SKM-1 treated with dmso at 0.1 percent for 144 hours (cell line): ENCODE results near the gene CGN.
A peak's percentile ranks its signal among the peaks of the same experiment; 100 is the strongest.
"Not testable (repeated sequence)": the region's sequence is repeated elsewhere in the genome, so short reads cannot be mapped to it uniquely, and the experiment has no call there.

Experiments
- DNase-seq: peaks from one replicate; lab custom pipeline; 2025; ENCODE audit not compliant: unreplicated experiment; lab: John Stamatoyannopoulos, UW

The CGN gene

DNA sequence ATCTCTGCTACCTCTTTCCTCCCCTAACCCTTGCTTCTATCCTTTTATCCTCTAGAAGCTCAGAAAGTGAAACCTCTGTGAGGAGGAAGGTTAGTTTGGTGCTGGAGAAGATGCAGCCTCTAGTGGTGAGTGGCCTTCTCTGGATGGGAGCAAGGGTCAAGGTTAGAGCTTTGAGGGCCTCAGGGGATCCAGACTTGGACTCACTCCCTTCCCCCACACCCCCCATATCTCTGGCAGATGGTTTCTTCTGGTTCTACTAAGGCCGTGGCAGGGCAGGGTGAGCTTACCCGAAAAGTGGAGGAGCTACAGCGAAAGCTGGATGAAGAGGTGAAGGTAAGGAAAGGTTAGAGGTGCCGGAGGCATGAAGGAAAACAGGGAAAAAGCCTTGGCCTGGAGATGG lies 9.2 kb downstream of the CGN start:
- DNase-seq: no peak

DNA sequence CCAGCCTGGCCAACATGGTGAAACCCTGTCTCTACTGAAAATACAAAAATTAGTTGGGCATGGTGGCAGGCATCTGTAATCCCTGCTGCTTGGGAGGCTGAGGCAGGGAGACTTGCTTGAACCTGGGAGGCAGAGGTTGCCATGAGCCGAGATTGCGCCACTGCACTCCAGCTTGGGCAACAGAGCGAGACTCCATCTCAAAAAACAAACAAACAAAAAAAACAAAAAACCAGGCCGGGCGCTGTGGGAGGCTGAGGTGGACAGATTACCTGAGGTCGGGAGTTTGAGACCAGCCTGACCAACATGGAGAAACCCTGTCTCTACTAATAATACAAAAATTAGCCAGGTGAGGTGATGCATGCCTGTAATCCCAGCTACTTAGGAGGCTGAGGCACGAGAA lies 11.2 kb downstream of the CGN start:
- DNase-seq: not testable (repeated sequence)

DNA sequence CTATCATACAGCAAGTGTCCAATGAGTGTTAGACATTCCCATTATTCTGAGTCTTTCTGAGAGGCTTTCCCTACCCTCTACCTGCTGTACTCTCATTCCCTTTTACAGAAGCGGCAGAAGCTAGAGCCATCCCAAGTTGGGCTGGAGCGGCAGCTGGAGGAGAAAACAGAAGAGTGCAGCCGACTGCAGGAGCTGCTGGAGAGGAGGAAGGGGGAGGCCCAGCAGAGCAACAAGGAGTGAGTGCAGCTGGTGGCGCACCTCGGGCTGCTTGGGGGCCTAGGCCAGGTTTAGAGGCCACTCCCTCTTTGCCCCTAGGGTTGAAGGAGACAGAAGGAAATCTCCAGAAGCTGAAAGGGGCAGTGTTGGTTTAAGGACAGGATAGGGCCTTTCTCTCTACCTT lies 12.1 kb downstream of the CGN start:
- no peak for DNase-seq

DNA sequence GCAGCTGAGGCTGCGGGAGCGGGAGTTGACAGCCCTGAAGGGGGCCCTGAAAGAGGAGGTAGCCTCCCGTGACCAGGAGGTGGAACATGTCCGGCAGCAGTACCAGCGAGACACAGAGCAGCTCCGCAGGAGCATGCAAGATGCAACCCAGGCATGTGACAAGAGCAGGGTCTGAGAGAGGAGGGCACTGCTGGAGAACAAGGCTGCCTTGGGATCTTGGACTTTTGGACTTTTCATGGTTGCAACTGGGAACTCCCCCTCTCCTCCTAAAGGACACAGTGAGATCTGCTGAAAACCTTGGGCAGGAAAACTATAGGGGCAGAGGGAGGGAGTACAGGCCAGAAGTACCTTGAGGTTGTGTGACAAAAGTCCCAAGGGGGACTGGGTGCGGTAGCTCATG lies 13.5 kb downstream of the CGN start:
- DNase-seq: no peak

DNA sequence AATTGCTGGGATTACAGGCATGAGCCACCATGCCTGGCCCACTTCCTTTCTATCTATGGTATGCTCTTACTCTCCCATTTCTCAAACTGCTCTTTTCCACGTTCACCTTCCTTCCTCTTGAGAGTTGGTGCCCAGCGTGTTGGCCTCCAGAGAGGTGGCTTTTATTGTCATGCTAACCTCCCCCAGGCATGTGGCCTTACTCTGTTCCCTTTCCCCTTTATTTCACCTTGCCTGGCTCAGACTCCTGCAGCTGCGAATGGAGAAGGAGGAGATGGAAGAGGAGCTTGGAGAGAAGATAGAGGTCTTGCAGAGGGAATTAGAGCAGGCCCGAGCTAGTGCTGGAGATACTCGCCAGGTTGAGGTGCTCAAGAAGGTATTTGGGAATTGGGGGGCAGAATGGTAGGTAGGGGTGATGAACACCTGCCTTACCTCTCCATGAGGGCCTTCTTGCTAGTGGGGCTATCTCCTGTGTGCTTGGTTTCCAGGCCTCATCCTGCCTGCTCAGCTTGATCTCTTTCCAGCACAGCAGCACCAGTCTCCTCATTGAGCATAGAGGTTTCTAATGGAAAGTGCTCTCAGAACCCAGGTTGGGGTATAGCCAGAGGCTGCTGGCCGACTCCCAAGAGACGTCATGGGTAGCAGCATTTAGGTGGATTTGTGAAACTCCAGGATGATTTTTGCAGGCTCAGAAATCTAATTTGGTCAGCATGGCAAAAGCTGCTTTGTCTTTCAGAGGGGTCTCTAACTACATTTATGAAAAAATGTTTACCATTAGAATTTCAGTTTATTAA lies 15.7 kb downstream of the CGN start:
- DNase-seq: no peak

DNA sequence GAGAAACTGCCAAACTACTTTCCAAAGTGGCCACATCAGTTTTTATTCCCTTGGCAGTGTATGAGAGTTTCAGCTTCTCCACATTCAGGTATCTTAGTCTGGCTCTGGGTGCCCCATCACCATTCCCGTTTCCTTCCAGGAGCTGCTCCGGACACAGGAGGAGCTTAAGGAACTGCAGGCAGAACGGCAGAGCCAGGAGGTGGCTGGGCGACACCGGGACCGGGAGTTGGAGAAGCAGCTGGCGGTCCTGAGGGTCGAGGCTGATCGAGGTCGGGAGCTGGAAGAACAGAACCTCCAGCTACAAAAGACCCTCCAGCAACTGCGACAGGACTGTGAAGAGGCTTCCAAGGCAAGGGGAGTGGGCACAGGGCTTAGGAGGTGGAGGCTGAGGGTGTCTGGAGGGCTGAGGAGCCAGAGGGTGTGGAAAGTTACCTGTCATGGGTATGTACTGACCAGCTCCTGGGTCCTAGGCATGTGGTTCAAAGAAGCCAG lies 18.1 kb downstream of the CGN start:
- DNase-seq: no peak

DNA sequence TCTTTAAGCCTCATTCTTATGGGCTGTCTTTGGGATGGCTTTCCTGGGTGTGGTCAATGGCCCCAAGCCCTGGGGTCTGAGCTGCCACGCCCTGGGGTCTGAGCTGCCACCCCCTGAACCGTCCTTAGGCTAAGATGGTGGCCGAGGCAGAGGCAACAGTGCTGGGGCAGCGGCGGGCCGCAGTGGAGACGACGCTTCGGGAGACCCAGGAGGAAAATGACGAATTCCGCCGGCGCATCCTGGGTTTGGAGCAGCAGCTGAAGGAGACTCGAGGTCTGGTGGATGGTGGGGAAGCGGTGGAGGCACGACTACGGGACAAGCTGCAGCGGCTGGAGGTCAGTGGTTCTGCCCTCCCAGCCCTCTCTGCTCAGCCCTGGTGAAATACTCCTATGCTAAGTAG lies 18.6 kb downstream of the CGN start:
- DNase-seq: no peak

DNA sequence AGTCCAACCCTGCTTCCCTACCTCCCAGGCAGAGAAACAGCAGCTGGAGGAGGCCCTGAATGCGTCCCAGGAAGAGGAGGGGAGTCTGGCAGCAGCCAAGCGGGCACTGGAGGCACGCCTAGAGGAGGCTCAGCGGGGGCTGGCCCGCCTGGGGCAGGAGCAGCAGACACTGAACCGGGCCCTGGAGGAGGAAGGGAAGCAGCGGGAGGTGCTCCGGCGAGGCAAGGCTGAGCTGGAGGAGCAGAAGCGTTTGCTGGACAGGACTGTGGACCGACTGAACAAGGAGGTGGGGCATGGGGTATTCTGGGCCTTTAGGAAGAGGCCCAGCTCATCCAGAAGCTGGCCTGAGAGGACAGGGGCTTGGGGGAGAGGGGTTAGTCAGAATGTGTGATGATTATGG lies 19.3 kb downstream of the CGN start:
- DNase-seq: no peak

DNA sequence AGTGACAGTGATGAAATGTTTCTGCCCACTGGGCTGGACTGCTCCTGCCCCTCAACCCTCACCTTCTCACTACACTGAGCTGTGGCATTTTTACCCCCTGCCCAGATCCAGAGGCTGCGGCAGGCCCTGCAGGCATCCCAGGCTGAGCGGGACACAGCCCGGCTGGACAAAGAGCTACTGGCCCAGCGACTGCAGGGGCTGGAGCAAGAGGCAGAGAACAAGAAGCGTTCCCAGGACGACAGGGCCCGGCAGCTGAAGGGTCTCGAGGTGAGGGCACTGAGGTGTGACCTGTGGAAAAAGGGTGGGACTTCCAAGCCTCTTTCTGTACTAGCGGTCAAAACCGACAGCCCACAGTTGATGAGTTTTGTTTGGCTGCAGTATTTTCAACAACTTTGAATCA lies 22.7 kb downstream of the CGN start:
- no peak for DNase-seq

DNA sequence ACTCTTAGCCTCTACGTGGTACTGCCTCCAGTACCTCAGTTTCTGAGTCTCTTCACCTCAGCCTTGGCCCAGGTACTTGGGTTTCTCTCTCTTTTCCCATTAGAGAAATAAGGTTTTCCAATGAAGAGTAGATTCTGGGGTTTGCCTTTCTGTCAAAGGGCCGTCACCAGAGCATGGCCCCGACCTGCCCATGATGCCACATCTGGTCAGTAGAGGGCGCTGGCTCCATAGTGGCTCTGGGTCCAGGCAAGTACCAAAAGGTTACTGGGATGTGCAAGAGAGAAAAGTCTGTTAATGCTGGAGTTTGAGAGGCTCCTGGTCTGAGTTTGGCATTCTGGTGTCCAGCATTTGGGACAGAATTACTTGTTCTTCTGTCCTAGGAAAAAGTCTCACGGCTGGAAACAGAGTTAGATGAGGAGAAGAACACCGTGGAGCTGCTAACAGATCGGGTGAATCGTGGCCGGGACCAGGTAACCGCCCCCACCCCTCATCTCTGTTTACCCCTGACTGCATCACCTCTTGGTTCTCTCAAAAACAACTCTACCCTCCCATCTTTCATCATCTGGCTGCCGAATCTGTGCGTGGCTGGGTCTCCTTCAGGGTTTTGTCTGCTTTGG lies 23.6 kb downstream of the CGN start:
- DNase-seq: peak; percentile 67

DNA sequence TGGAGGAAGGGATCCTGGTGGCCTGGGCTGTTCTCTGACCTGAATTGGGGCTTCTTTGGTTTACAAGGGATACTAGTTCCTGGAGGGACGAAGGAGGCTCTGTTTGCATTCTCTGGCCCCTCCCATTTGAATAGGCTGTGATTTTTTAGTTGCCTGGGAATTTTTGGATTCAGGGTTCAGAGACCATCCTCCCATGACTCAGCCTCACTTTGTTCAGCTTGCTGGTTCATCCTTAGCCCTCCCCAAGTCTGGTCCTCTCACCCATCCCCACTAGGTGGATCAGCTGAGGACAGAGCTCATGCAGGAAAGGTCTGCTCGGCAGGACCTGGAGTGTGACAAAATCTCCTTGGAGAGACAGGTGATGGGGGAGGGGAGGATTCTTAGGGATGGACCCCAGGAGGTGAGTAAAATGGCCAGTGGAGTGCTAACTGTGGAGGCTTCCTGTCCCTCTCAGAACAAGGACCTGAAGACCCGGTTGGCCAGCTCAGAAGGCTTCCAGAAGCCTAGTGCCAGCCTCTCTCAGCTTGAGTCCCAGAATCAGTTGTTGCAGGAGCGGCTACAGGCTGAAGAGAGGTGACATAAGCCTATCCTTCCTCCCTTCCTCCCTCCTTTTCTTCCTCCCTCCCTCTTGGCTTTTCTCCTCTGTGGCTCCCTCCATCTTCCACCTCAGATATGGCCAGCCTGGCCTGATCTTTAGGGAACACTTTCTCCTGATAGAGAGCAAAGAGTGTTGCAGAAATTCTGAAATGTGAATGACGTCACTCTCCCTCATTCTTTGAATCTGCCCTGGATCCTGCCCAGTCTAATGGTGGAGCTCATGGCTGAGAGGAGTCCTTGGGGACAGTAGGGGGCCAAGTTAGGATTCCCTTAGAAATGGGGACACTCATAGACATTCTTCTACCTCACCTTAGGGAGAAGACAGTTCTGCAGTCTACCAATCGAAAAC lies 24.4 kb downstream of the CGN start:
- DNase-seq: no peak

DNA sequence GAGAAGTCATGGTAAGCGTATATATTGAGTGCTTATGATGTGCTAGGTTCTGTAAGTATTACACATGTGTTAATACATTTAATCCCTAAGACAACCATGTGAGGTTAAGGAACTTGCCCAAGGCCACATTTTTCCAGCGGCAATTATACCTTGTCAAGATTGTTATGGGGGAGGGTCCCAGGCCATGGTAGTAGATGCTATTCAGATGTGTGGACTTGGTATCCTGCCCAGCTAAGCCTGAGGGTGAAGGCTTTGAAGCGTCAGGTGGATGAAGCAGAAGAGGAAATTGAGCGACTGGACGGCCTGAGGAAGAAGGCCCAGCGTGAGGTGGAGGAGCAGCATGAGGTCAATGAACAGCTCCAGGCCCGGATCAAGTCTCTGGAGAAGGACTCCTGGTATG lies 25.3 kb downstream of the CGN start:
- no peak for DNase-seq

DNA sequence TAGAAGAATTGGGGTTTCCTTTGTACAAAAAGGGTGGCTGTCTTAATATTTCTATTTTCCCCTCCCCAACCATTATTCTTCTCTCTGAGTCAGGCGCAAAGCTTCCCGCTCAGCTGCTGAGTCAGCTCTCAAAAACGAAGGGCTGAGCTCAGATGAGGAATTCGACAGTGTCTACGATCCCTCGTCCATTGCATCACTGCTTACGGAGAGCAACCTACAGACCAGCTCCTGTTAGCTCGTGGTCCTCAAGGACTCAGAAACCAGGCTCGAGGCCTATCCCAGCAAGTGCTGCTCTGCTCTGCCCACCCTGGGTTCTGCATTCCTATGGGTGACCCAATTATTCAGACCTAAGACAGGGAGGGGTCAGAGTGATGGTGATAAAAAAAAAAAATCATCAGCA lies 25.9 kb downstream of the CGN start:
- DNase-seq: no peak

DNA sequence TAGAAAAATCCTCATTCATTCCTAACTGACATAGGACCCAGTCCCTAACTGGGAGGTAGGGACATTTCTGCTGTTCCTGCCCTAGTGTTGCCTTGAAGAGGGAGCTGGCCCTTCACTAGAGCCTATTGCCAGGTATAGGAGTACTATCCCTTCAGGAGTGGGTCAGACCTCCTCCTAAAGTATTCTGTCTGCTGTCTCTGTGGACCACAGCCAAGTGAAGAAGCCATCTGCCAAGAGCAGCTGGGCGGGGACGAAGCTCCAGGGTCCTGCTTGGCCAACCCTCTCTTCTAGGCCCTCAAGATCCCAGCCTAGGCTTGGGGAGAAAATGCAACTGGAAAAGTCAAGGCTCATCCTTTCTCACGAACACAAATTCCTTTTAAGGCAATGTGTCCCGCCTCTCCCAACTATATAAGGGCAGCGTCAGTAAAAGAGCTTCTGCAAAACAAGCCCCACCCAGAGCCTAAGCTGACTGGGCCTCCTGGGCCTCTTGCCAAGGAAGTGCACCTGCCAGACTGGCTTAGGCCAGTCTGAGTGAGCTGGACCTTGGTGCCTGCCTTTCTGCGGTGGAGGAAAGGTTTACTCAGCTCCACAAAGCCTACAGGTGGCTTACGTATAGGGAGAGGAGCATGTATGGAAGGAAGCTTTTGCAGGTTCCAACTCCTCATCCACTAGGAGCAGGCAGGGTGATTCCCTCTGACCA lies 28.3 kb downstream of the CGN start:
- peak; percentile 76 for DNase-seq

DNA sequence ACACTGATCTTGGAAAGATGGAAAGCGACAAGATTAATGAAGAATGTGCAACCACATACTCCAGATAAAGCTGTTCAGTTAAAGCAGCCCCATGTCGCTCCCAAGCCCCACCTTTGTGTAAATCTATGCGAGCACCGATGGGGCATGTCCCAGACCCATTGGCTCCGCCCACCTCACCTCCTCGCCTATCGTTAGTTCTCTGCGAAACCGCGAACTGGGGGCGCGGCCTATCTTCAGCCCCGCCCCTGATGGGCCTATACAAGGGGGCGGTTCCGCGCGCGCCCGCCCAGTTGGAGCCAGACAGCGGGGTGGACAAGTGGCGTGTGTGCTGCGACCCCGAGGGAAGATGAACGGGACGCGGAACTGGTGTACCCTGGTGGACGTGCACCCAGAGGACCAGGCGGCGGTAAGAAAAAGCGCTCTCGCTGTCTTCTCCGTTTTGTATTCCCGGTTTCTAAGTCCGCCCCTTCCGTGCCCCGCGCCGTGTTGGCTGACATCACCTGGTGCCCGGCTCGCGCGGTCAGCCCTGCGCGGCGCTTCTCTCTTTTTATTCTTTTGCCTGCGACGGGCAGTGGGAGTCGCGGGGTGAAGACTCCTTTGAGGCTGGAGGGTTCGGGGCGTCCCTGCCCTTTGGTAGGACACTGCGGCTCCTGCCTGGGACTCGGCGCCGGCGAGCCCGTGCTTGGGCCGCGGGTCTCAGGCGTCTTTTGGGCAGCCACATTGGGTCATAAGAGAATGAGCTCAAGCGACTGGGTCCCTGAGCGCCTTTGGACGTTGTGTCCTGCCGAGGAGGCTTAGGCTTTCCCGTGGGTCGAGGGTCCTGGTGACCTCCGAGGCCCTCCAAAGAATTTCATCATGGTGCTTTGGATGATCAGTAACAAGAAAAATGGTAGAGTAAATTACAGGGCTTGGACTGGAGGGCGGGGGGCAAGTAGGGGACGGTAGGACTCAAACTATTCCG lies 29.1 kb downstream of the CGN start, which contains the start of gene TUFT1:
TSS of gene TUFT1 (plus strand) at position 289 of the 961 bp plus-strand sequence. CDS start at position 347, 58 bp downstream.
- peak; percentile 96 for DNase-seq

DNA sequence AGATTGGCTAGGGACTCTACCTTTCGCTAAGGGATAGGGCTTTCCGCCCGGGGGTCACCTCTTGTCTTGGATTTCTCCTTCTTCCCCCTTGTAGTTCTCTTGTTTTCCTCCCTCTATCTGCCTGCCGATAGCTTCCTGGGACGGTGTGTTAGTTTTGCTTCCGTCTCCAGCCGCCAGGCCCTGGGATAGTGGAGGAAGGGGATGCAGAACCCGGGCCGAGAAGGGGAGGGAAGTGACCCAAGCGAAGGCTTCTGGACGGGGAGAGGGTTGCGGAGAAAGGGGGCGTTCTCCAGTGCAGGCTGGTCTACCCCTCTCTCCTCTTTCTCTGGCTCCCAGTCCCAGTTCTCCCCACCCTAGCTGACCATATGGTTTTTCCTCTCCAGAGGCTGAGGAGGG lies 29.8 kb downstream of the CGN start:
- DNase-seq: no peak

DNA sequence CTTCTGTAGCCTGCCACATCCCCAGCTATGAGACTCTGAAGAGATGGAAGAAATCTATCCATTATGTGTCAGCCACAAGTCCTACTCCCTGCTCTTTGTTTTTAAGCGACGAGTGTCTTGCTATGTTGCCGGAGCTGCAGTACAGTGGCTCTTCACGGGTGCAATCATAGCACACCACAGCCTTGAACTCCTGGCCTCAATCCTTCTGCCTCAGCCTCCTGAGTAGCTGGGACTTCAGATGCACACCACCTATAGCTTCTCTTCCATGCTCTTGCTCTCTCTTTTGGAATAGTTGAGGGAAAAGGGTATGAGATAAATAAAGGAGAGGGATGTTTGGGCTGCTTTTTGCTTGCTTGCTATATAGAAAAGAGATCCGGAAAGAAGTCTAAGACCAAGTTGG lies 30.6 kb downstream of the CGN start:
- DNase-seq: no peak

DNA sequence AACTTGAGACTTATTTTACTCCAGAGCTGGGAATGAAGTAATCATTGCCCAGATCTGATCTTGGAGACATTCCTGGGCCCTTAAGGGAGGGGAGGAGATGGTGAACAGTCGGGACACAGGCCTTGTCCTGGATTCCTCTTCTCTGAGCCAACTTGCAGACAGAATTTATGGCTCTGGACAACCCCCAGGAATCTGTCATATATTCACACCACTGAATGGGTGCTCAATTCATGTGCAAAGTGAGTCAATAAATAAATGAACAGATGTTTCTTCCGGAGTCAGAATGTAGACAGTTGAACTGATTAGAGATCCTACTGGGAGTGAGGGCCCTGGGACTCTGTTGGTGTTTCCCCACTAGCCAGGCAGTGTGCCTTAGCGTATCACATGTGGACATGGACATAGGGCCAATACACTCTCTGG lies 31.5 kb downstream of the CGN start:
- no peak for DNase-seq

DNA sequence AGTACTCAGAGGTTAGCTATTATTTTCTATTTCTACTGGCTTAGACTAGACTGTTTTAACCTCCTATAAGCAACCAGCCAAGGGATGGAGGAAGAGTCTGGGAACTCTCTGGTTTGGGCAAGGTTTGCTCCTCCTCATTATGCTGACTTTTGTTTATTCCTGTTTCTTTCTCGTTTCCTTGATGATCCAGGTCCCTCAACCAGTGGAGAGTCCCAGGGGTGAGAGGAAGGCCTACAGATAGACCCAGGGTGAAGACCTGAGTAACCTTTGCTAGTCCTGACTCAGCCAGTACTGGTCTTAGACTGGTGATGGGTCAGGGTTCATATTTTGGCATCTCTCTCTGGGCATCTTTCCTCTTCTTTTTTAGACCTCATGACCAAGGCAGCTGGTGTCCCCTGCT lies 34.4 kb downstream of the CGN start:
- DNase-seq: no peak
